ENCODE measurements around the gene SEC61A2. TPM values are rescaled to one million over a fixed set of nuclear protein-coding genes. Genes with fewer than 3 reads are reported as not detected.

SEC61A2 gene
- total and polyA plus RNA-seq, 2 experiments from 2014 or later, result 8.7 to 17.6 TPM

- Histone ChIP-seq H4K20me1 (replicated peaks; ENCODE audit: insufficient read depth) (peaks cover 19% of the 10 kb centered on the region), H3K79me2 (replicated peaks; ENCODE audit: insufficient read depth) (peaks cover 43% of the 10 kb centered on the region), H2AFZ (no peak overlapping the region), H3K4me1 (ENCODE audit: insufficient read depth) (no peaks in the 10 kb centered on the region), H3K4me2 (no peak overlapping the region), H3K9me2 (ENCODE audit: insufficient read depth) (no peaks in the 10 kb centered on the region), H3K27me3 (ENCODE audit: insufficient read depth) (no peaks in the 10 kb centered on the region), H3F3A (replicated peaks; ENCODE audit: low read depth) (no peaks in the 10 kb centered on the region; the same call in 1 of the 2 replicates), H3K4me3 (no peak overlapping the region), H3K36me3 (ENCODE audit: insufficient read depth) (peaks cover 54% of the 10 kb centered on the region), H3K27ac (ENCODE audit: low read depth) (peak overlapping the region; percentile 41; the same call in 1 of the 2 replicates)
- Mint-ChIP-seq H3K36me3 (ENCODE audit: low read depth) (peaks cover 67% of the 10 kb centered on the region), H3K27ac (no peak overlapping the region), H3K4me3 (no peak overlapping the region), H3K27me3 (ENCODE audit: insufficient read depth, low read depth, poor library complexity) (no peaks in the 10 kb centered on the region), H3K9me3 (no peaks in the 10 kb centered on the region), H3K4me1 (no peaks in the 10 kb centered on the region)
- ATAC-seq, result no peak
- DNase-seq (ENCODE audit: low spot score), result no peak
- TF ChIP-seq CTCF (conservative IDR thresholded peaks at IDR 0.05; ENCODE audit: low read depth in 2 of 2) (no peak), CREB1 (CRISPR knock-in tag; IDR thresholded peaks at IDR 0.05; ENCODE audit: low read depth) (no peak), REST (IDR thresholded peaks at IDR 0.05; ENCODE audit: unreplicated experiment) (no peak), ZNF114 (CRISPR knock-in tag; IDR thresholded peaks at IDR 0.05) (no peak), EZH2phosphoT487 (IDR thresholded peaks at IDR 0.05; ENCODE audit: unreplicated experiment) (no peak), JUNB (IDR thresholded peaks at IDR 0.05; ENCODE audit: unreplicated experiment) (no peak)
Measured at GRCh38 chr10:12213621-12214020, 84.1 kb downstream of the SEC61A2 start.

GRCh38 chr10:12214093-12214492 lies 84.6 kb downstream of the SEC61A2 start:
- ATAC-seq (no peak), DNase-seq (ENCODE audit: low spot score) (no peak)
- H3K27me3 ChIP-seq (ENCODE audit: insufficient read depth), result no peaks in the 10 kb centered on the region
- H3K79me2 ChIP-seq (replicated peaks; ENCODE audit: insufficient read depth), result peaks cover 43% of the 10 kb centered on the region
- H3K4me3 Mint-ChIP-seq, result no peak overlapping the region
- no peak overlapping the region for H3K4me3 ChIP-seq
- peak overlapping the region; percentile 18; the same call in 1 of the 2 replicates for H3K27ac Mint-ChIP-seq
- H2AFZ ChIP-seq, result no peak overlapping the region
- no peaks in the 10 kb centered on the region for H3K4me1 Mint-ChIP-seq
- no peaks in the 10 kb centered on the region for H3K9me2 ChIP-seq (ENCODE audit: insufficient read depth)
- peaks cover 67% of the 10 kb centered on the region for H3K36me3 Mint-ChIP-seq (ENCODE audit: low read depth)
- H4K20me1 ChIP-seq (replicated peaks; ENCODE audit: insufficient read depth), result peaks cover 23% of the 10 kb centered on the region
- H3K36me3 ChIP-seq (ENCODE audit: insufficient read depth), result peaks cover 54% of the 10 kb centered on the region
- H3K27me3 Mint-ChIP-seq (ENCODE audit: insufficient read depth, low read depth, poor library complexity), result no peaks in the 10 kb centered on the region
- no peak overlapping the region for H3K4me2 ChIP-seq
- peak overlapping the region; percentile 41; the same call in 1 of the 2 replicates for H3K27ac ChIP-seq (ENCODE audit: low read depth)
- H3K9me3 Mint-ChIP-seq, result no peaks in the 10 kb centered on the region
- H3F3A ChIP-seq (replicated peaks; ENCODE audit: low read depth), result no peaks in the 10 kb centered on the region; the same call in 1 of the 2 replicates
- no peaks in the 10 kb centered on the region for H3K4me1 ChIP-seq (ENCODE audit: insufficient read depth)
- TF ChIP-seq ETS1 (IDR thresholded peaks at IDR 0.05) (no peak), REST (IDR thresholded peaks at IDR 0.05; ENCODE audit: unreplicated experiment) (no peak), NANOG (IDR thresholded peaks at IDR 0.05; ENCODE audit: borderline replicate concordance) (no peak), EZH2 (IDR thresholded peaks at IDR 0.05; ENCODE audit: low read depth, unreplicated experiment) (no peak), CTCF (conservative IDR thresholded peaks at IDR 0.05; ENCODE audit: low read depth in 2 of 2) (no peak), POLR2AphosphoS5 (IDR thresholded peaks at IDR 0.05; ENCODE audit: low read depth) (no peak)

Measured in GM23338 (cell line).